ENCODE data around the gene CTXN1.

DNA sequence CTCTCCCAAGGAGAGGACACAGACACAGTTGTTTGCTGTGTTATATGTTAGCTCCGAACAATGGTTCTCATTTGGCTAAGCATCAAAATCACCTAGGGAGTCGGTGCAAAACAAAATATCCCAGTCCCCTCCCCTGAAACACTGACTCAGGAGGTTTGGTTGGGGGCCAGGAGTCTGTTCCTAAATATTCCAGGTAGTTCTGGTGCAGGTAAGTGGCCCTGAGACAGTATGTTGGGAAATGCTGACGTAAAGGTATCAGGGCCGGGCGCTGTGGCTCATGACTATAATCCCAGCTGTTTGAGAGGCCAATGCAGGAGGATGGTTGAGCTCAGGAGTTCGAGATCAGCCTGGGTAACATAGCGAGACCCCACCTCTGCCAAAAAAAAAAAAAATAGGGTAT, 24.6 kb downstream of the CTXN1 start:
- TF ChIP-seq, protein P1, sequence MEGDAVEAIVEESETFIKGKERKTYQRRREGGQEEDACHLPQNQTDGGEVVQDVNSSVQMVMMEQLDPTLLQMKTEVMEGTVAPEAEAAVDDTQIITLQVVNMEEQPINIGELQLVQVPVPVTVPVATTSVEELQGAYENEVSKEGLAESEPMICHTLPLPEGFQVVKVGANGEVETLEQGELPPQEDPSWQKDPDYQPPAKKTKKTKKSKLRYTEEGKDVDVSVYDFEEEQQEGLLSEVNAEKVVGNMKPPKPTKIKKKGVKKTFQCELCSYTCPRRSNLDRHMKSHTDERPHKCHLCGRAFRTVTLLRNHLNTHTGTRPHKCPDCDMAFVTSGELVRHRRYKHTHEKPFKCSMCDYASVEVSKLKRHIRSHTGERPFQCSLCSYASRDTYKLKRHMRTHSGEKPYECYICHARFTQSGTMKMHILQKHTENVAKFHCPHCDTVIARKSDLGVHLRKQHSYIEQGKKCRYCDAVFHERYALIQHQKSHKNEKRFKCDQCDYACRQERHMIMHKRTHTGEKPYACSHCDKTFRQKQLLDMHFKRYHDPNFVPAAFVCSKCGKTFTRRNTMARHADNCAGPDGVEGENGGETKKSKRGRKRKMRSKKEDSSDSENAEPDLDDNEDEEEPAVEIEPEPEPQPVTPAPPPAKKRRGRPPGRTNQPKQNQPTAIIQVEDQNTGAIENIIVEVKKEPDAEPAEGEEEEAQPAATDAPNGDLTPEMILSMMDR (IDR thresholded peaks at IDR 0.05; ENCODE audit: poor library complexity) = no peak
- no peak for TF ChIP-seq EZH2phosphoT487 (IDR thresholded peaks at IDR 0.05; ENCODE audit: low read depth, severe bottlenecking, unreplicated experiment)
